Astrocyte of the spinal cord (primary cell): ENCODE data around the gene AP2M1.

Source experiments
- DNase-seq: peaks from one replicate; pipeline ENCODE4 v3.0.0; 2011; ENCODE audit warnings: low read depth, low spot score
- H3K4me3 ChIP-seq: 2 replicates; pipeline ENCODE4 v1.5.1; 2011; ENCODE audit warnings: low read depth, mild to moderate bottlenecking, low read length, moderate library complexity
- CTCF ChIP-seq: IDR thresholded peaks from 2 replicates; pipeline ENCODE4 v1.5.1; 2012; ENCODE audit warnings: low read depth, mild to moderate bottlenecking, low read length, inconsistent platforms
- in situ Hi-C: cut with HindIII; loops from 2 replicates; pipeline ENCODE4 v1.10.0; 2017; ENCODE audit warnings: low sequenced_read_pairs

Gene AP2M1

GRCh38 chr3:184209146-184209923, 34.7 kb downstream of the AP2M1 start:
- no peak for TF ChIP-seq CTCF
- in situ Hi-C loops: no loop called here
- no peak overlapping the region for H3K4me3 ChIP-seq
- no peak for DNase-seq

DNA sequence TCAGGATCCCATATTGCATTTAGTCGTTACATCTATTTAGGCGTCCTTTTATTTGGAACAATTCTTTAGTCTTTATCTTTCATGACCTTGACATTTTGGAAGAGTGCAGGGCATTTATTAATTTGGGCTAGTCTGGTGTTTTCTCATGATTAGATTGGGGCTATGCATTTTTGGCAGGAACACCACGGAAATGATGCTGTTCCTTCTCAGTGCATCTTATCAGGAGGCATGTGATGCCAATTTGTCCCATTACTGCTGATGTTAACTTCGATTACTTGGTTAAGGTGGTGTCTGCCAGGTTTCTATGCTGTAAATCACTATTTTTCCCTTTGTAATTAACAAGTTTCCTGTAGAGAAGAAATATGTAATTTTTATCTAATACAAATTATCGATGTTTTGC, 36.6 kb downstream of the AP2M1 start:
- in situ Hi-C loops: no loop called here
- H3K4me3 ChIP-seq: no peak overlapping the region
- DNase-seq: no peak
- TF ChIP-seq CTCF: no peak

GRCh38 chr3:184211718-184212117, 37.1 kb downstream of the AP2M1 start:
- TF ChIP-seq CTCF: no peak
- in situ Hi-C loops: no loop called here
- H3K4me3 ChIP-seq: no peak overlapping the region
- no peak for DNase-seq

- DNase-seq: no peak
- in situ Hi-C loops: no loop called here
- no peak overlapping the region for H3K4me3 ChIP-seq
- no peak for TF ChIP-seq CTCF
Observed at GRCh38 chr3:184218814-184219213, 44.2 kb downstream of the AP2M1 start.

GRCh38 chr3:184222521-184222920, 47.9 kb downstream of the AP2M1 start:
- in situ Hi-C loops: no loop called here
- DNase-seq: no peak

GRCh38 chr3:184223946-184224345, 49.3 kb downstream of the AP2M1 start:
- no peak for DNase-seq
- no peak overlapping the region for H3K4me3 ChIP-seq
- TF ChIP-seq CTCF: no peak
- in situ Hi-C loops: no loop called here

More at GRCh38 chr3:184222521-184222920, 47.9 kb downstream of the AP2M1 start:
- no peak overlapping the region for H3K4me3 ChIP-seq
- TF ChIP-seq CTCF: no peak
